ENCODE results near the gene MRC1. TPM values are rescaled to one million over a fixed set of nuclear protein-coding genes. Genes with fewer than 3 reads are reported as not detected.

The MRC1 gene
- 10 to 100 TPM; 16.8 to 23.9 (median 22.2) TPM for polyA plus RNA-seq (ENCODE audit: insufficient read depth in 1 of 5, insufficient read length in 5 of 5, low replicate concordance in 1 of 5)
- long read RNA-seq, donor 1, result 0 reads
- long read RNA-seq, donor 2, result 0 reads
- long read RNA-seq, donor 3, result 0 reads
- long read RNA-seq, donor 4, result 0 reads
- long read RNA-seq, donor 5, full-length matches to known transcripts, result 1 of 1 reads
- long read RNA-seq, donor 5, partial matches to known transcripts, result 0 of 1 reads
- long read RNA-seq, donor 5, other reads (novel, unspliced or antisense), result 0 of 1 reads
- long read RNA-seq, donor 6, partial matches to known transcripts, result 5 of 5 reads
- long read RNA-seq, donor 6, other reads (novel, unspliced or antisense), result 0 of 5 reads
- long read RNA-seq, donor 7, partial matches to known transcripts, result 5 of 5 reads
- long read RNA-seq, donor 7, other reads (novel, unspliced or antisense), result 0 of 5 reads
- long read RNA-seq, donor 8, full-length matches to known transcripts, result 1 of 1 reads
- long read RNA-seq, donor 8, partial matches to known transcripts, result 0 of 1 reads
- long read RNA-seq, donor 8, other reads (novel, unspliced or antisense), result 0 of 1 reads

DNA sequence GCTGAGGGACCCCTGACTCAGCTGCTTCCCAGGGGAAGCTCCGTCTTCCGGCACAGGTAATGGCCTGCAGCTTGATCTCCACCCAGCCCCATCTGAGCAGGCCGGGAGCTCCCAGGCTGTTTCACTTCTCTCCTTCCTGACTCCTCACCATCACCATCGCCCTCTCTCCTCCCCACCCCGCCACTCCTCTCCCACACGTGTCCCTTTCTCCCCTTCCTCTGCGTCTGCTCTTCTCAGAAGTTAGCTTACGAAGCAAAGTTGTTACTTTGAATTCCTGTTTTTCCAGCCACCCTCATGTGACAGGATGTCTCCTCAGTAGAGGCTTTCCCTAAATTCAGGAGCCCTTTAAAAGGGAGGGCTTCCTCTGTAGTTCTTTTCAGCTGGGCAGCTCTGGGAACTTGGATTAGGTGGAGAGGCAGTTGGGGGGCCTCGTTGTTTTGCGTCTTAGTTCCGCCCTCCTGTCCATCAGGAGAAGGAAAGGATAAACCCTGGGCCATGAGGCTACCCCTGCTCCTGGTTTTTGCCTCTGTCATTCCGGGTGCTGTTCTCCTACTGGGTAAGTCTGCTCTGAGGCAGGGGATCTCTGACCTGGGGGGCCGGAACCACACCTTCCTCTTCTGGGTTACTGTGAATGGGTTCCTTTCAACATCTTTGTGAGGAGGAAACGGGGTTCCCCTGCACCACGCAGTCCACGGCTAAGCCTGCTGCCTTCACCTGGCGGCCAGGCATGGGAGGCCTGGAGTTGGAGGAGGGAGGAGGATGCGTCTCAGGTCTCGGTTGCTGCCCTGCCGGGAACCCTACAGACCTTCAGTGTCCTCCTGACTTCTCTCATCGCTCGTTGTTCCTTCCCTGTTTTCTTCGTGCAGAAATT, at the start of gene MRC1:
Gene MRC1 (plus strand): TSS at position 378 of the 871 bp plus-strand sequence. CDS start 118 bp downstream, at position 496.
- no peak for DNase-seq

DNA sequence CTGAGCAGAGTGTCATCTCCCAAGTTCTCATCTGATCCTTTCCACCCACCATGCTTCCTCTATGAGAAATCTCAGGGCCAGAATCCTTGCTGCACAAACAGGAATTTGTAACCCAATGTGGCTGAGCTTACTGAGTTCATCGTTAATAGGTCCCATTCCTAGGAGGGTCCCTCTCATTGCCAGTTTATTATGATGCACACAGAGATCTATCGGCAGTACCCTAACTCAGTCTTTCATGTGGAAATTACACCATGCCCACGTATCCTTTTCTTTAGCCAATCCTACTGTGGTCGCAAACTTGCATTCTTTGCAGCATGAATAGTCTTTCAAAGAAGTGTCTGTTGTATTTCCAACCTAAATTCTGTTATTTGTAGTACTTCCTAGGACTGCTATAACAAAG, 45.0 kb upstream of the MRC1 start:
- no peak for DNase-seq

GRCh38 chr10:17765602-17766001, 43.5 kb upstream of the MRC1 start:
- no peak for DNase-seq

GRCh38 chr10:17766731-17767130, 42.4 kb upstream of the MRC1 start:
- no peak for DNase-seq

DNA sequence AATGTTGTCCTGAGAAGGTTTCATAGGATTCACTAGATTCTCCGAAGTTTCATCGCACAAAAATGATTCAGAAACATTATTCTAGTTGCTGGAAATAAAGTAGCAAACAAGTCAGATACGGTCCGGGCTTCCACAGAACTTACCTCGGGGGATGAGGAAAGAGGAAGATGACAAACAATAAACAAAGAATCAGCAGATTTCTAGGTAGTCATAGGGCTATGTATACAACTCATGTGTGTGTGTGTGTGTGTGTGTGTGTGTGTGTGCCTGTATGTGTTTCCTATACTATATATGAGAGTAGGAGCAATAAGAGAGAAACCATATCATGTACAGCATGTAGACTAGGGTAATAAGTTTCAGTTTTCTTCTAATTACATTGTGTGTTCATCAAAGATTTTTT, 40.7 kb upstream of the MRC1 start:
- DNase-seq, result no peak

DNA sequence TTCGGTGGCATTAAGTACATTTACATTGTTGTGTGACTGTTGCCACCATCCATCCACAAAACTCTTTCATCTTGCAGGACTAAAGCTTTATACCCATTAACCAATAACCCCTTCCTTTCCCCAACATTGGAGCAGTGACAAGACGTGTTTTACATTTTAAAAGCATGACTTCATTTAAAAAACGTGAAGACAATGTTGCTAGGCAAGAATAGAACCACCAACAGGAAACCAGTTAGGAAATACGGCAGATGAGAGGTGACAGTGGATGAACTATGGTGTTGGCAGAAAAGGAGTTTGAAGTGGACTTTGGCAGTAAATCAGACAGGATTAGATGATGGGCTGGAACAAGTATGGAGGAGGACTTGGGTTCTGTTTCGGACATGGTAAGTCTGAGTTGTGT, 40.2 kb upstream of the MRC1 start:
- DNase-seq, result no peak

DNA sequence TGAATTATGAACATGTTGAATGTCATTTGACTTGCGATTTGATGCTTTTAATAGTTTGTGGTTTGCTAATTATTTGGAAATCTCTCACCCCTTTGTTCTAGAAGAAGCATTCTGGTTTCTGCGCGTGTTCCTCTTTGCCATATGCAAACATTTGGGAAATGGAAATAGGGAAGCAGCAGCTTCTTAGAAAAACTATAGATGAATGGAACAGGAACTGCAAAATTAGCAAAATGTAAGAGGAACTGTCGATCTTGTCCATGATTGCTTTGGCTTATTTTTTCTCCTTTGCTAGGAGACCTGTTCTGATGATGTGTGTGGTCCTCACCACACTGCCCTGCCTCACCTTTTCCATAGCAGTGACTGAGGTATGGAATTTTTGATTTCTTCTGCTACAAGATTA, 38.1 kb upstream of the MRC1 start:
- no peak for DNase-seq

- peak in 1 of 2 donors; percentile 36 for DNase-seq
Observed at GRCh38 chr10:17779784-17780183, 29.4 kb upstream of the MRC1 start.

- no peak for DNase-seq
Observed at GRCh38 chr10:17780727-17781126, 28.4 kb upstream of the MRC1 start.

DNA sequence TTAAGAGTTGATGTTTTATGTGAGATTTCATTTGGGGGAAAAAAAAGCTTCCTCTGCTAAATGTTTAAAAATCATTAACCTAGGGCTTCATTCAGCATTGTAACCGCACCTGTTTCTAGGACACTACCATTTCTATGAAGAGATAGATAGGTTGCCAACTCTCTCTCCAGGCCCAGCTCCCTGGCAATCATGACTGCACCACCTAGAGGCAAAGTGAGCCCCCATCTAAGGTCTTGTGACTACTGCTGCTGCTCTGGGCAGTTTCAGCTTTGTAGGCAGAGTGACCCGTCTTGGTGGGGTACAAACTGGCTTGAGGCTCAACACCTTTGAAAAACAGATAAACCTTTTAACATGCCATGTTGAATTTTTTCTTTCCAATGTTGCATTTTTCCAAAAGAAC, 27.3 kb upstream of the MRC1 start:
- DNase-seq, result no peak

DNA sequence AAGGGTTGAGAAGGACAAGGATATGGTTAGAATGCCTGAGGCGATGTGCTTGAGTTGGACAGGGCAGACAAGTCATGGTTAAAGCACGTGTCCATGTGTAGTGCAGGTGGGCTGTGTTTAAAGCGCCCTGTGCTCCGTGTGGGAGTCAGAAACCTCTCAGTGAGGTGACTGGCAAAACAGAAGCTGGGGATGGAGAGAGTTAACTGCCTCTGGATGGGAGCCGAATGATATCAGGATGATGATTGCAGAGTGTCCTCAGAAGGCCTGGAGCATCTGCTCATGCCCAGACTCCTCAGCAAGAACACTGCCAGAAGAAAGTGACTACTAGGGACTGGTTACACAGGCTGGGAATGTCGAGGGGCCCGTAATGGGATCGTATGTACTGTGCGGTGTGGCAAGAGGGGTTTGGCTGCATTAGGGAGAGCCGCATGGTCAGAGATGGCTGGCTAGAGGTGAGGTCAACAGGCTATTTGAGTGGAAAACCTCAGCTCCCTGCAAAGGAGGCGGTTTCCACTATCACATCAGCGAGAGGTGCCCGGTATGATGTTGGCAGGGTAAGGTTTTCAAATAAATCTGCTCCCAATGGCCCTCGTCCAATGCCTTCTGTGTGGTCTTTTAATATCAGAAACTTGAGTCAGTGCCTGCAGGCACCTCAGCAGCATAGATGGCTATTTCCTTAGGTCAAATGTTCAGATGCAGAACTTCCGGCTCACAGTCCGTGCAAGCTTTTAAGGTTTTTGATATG, 26.1 kb upstream of the MRC1 start:
- DNase-seq, result no peak

GRCh38 chr10:17783751-17784150, 25.4 kb upstream of the MRC1 start:
- no peak for DNase-seq

DNA sequence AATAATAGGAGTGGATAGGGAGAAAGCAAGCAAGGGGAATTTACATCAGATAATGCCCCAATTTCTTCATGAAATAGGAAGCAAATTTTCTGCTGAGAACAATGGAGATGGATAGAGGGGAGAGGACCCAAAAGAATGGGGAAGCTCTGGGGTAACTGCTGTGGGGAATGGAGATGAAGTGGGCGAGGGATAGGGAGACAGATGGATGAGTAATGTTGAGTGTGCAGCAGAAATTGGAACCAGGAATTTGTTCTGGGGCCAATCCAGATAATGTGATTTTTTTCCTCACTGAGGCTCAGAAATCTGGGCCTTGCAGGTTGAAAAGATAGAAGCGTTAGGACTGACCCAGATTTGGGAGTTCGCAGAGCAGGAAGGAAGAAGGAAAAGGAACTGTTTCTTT, 24.5 kb upstream of the MRC1 start:
- DNase-seq, result no peak

- no peak for DNase-seq
Observed at GRCh38 chr10:17785276-17785930, 23.7 kb upstream of the MRC1 start.

- no peak for DNase-seq
Observed at GRCh38 chr10:17787087-17787961, 21.8 kb upstream of the MRC1 start.

- no peak for DNase-seq
Observed at GRCh38 chr10:17788646-17789045, 20.5 kb upstream of the MRC1 start.

- no peak for DNase-seq
Observed at GRCh38 chr10:17789396-17789795, 19.8 kb upstream of the MRC1 start.

GRCh38 chr10:17790651-17791050, 18.5 kb upstream of the MRC1 start:
- DNase-seq, result no peak

- DNase-seq, result no peak
Observed at GRCh38 chr10:17792991-17793390, 16.2 kb upstream of the MRC1 start.
